GM12891 (cell line): ENCODE measurements around the gene PRSS1.
"Not testable (repeated sequence)": the region's sequence is repeated elsewhere in the genome, so short reads cannot be mapped to it uniquely, and the experiment has no call there.

Experiments used
- POLR2A ChIP-seq: IDR thresholded peaks from 2 replicates; pipeline ENCODE4 v1.6.1; 2011; ENCODE audit warnings: low read depth, low read length, control low read depth
- POLR2AphosphoS5 ChIP-seq: IDR thresholded peaks from 2 replicates; pipeline ENCODE4 v1.6.1; 2011; ENCODE audit warnings: low read depth, low read length, control low read depth
- POU2F2 ChIP-seq: IDR thresholded peaks from 2 replicates; pipeline ENCODE4 v1.6.1; 2011; ENCODE audit warnings: low read depth, mild to moderate bottlenecking, control low read depth, low read length, moderate library complexity
- TAF1 ChIP-seq: IDR thresholded peaks from 2 replicates; pipeline ENCODE4 v1.6.1; 2011; ENCODE audit warnings: low read depth, low read length, control low read depth

GRCh38 chr7:142758312-142758711, 9.0 kb downstream of the PRSS1 start:
- not testable (repeated sequence) for TF ChIP-seq POU2F2, POLR2A, POLR2AphosphoS5, TAF1
